HUDEP-2 (cell line): ENCODE data around the gene ITPRID1.
A peak's percentile ranks its signal among the peaks of the same experiment; 100 is the strongest.

Experiments
- DNase-seq, 76 experiments: peaks; one replicate each; lab custom pipeline; 2025; ENCODE audit not compliant: unreplicated experiment in 76 of 76; lab: John Stamatoyannopoulos, UW

The ITPRID1 gene

GRCh38 chr7:31603046-31603445 lies 89.2 kb downstream of the ITPRID1 start:
- no peak for DNase-seq

GRCh38 chr7:31613604-31614003 lies 99.7 kb downstream of the ITPRID1 start:
- no peak for DNase-seq

GRCh38 chr7:31633467-31633866 lies 119.6 kb downstream of the ITPRID1 start:
- no peak for DNase-seq

- peak in 21 of 76 experiments; percentile 1 to 36 (median 17) for DNase-seq
These were observed 120.1 kb downstream of the ITPRID1 start for GRCh38 chr7:31633894-31634494.

- DNase-seq = no peak
These were observed 126.5 kb downstream of the ITPRID1 start for GRCh38 chr7:31640381-31640780.

GRCh38 chr7:31642681-31643115 lies 128.8 kb downstream of the ITPRID1 start:
- no peak for DNase-seq

- DNase-seq = no peak
These were observed 133.1 kb downstream of the ITPRID1 start for GRCh38 chr7:31646942-31647341.

GRCh38 chr7:31647511-31647910 lies 133.6 kb downstream of the ITPRID1 start:
- no peak for DNase-seq

- DNase-seq = no peak
These were observed 134.4 kb downstream of the ITPRID1 start for GRCh38 chr7:31648288-31648687.

GRCh38 chr7:31648880-31649279 lies 135.0 kb downstream of the ITPRID1 start:
- DNase-seq = no peak

GRCh38 chr7:31651234-31652062 lies 137.6 kb downstream of the ITPRID1 start:
- no peak for DNase-seq

GRCh38 chr7:31652063-31652326 lies 138.1 kb downstream of the ITPRID1 start:
- no peak for DNase-seq

GRCh38 chr7:31663072-31663471 lies 149.2 kb downstream of the ITPRID1 start:
- DNase-seq = peak in 1 of 76 experiments; percentile 2

- DNase-seq = no peak
These were observed 151.0 kb downstream of the ITPRID1 start for GRCh38 chr7:31664890-31665289.

GRCh38 chr7:31665546-31665945 lies 151.7 kb downstream of the ITPRID1 start:
- no peak for DNase-seq

GRCh38 chr7:31669461-31669860 lies 155.6 kb downstream of the ITPRID1 start:
- DNase-seq = no peak

- DNase-seq = no peak
These were observed 165.8 kb downstream of the ITPRID1 start for GRCh38 chr7:31679574-31680305.

GRCh38 chr7:31683445-31684225 lies 169.7 kb downstream of the ITPRID1 start:
- DNase-seq = no peak

- DNase-seq = no peak
These were observed 173.3 kb downstream of the ITPRID1 start, which contains the start of gene PPP1R17 for GRCh38 chr7:31687024-31687748. Gene PPP1R17, plus strand, starts transcription at chr7:31687215. Its CDS starts 5,227 bp downstream, at chr7:31692442.

GRCh38 chr7:31688372-31688771 lies 174.5 kb downstream of the ITPRID1 start:
- no peak for DNase-seq
